K562 (cell line): ENCODE results near the gene TBX19. TPM values are rescaled to one million over a fixed set of nuclear protein-coding genes. Genes with fewer than 3 reads are reported as not detected.

Source experiments
- BRCA1 ChIP-seq, 2 experiments: fragments of 450-650 bp in 1 of 2; sonication (generic) in 1 of 2; formaldehyde crosslinking in 1 of 2; IDR thresholded peaks; 2 replicates each; pipeline versions ENCODE4 v1.5.0 to v1.6.1; 2017 to 2020; ENCODE audit warnings: mild to moderate bottlenecking in 1 of 2, missing genetic modification reagents in 1 of 2
- FOXP1 ChIP-seq: sonication (generic); formaldehyde crosslinking; IDR thresholded peaks from 2 replicates; pipeline ENCODE4 v1.8.0; 2022; ENCODE audit warnings: mild to moderate bottlenecking, missing genetic modification reagents
- SIX5 ChIP-seq, 2 experiments: IDR thresholded peaks; 2 replicates each; pipeline ENCODE4 v1.6.1; 2011; ENCODE audit warnings: low read length in 2 of 2, borderline replicate concordance in 1 of 2, low read depth in 1 of 2, mild to moderate bottlenecking in 1 of 2, moderate library complexity in 1 of 2; ENCODE audit not compliant: insufficient read depth in 1 of 2
- SMARCA5 ChIP-seq: fragments of 450-650 bp; IDR thresholded peaks from 2 replicates; pipeline ENCODE4 v1.6.1; 2016
- SRSF3 ChIP-seq: fragments of 200-400 bp; formaldehyde crosslinking; IDR thresholded peaks from 2 replicates; pipeline ENCODE4 v1.6.1; 2016; ENCODE audit warnings: mild to moderate bottlenecking, low read length, moderate library complexity; ENCODE audit not compliant: insufficient read depth
- TCF3 ChIP-seq: sonication (generic); formaldehyde crosslinking; IDR thresholded peaks from 2 replicates; pipeline ENCODE4 v1.4.0; 2020; ENCODE audit warnings: mild to moderate bottlenecking, missing genetic modification reagents
- VEZF1 ChIP-seq: fragments of 200-800 bp; sonication (Bioruptor generic); IDR thresholded peaks from 2 replicates; pipeline ENCODE4 v1.6.1; 2017; ENCODE audit warnings: missing genetic modification characterization, missing compliant biosample characterization
- ZNF639 ChIP-seq, 2 experiments: fragments of 200-800 bp in 1 of 2; sonication (Bioruptor generic) in 1 of 2; sonication (generic) in 1 of 2; formaldehyde crosslinking in 1 of 2; IDR thresholded peaks in 1 of 2; conservative IDR thresholded peaks in 1 of 2; 2 replicates each; pipeline versions ENCODE4 v1.5.0 to v1.6.1; 2016 to 2020; ENCODE audit warnings: missing compliant biosample characterization in 1 of 2, missing genetic modification characterization in 1 of 2, missing genetic modification reagents in 1 of 2
- ZNF717 ChIP-seq: fragments of 250-450 bp; sonication (Bioruptor Pico); IDR thresholded peaks from 2 replicates; pipeline ENCODE4 v1.5.0; 2021
- polyA plus RNA-seq, 8 experiments: library from polyadenylated mRNA; depleted of rRNA in 4 of 8; stranded (reverse) in 5 of 8; unstranded in 3 of 8; fragments of >200 nt; fragmentation: Nextera tagmentation in 2 of 8; fragmentation: Illumina TruSeq in 1 of 8; extraction: Ambion mirVana in 2 of 8; extraction: Trizol in 1 of 8; gene quantifications; 2 replicates each; pipeline versions ENCODE4 v1.2.1 to v1.2.3, GENCODE V29; 2011 to 2014; ENCODE audit warnings: inconsistent platforms in 1 of 8, missing spikeins in 1 of 8
- total RNA-seq, 7 experiments: library from RNA; depleted of rRNA in 6 of 7; stranded (reverse); fragments of >200 nt in 6 of 7; fragmentation: Illumina TruSeq in 2 of 7; extraction: Trizol in 2 of 7; gene quantifications; 2 replicates each; pipeline versions ENCODE4 v1.2.1 to v1.2.3, GENCODE V29; 2011 to 2021; ENCODE audit warnings: low replicate concordance in 1 of 7
- TF ChIP-seq, protein P1 (sequence below), 2 experiments: fragments of 450-650 bp; formaldehyde crosslinking in 1 of 2; IDR thresholded peaks; 2 replicates each; pipeline versions ENCODE4 v1.4.0 to v1.6.1; 2014 to 2020; ENCODE audit warnings: mild to moderate bottlenecking in 2 of 2, borderline replicate concordance in 1 of 2, low read depth in 1 of 2
- TF ChIP-seq, protein P2 (sequence below): IDR thresholded peaks from 3 replicates; pipeline ENCODE4 v1.6.1; 2011; ENCODE audit warnings: borderline replicate concordance, mild to moderate bottlenecking, moderate library complexity; ENCODE audit not compliant: insufficient read length; ENCODE audit errors: extremely low read depth

The TBX19 gene
- total and polyA plus RNA-seq, 9 of the 15 experiments (the other 6 are each of a cell fraction or from before 2014, with no cell fraction given): 0.32 to 3.1 (median 0.95) TPM

- TF ChIP-seq SRSF3 (no peak), SMARCA5 (no peak), FOXP1 (CRISPR knock-in tag) (no peak), BRCA1 (IDR thresholded peaks at IDR 0.05) (no peak), BRCA1 (CRISPR knock-in tag; IDR thresholded peaks at IDR 0.05) (no peak), ZNF717 (CRISPR knock-in tag) (no peak), TCF3 (CRISPR knock-in tag) (no peak), ZNF639 (CRISPR knock-in tag; conservative IDR thresholded peaks at IDR 0.05 in 1 of 2, IDR thresholded peaks at IDR 0.05 in 1 of 2) (no peak), SIX5 (IDR thresholded peaks at IDR 0.05; ENCODE audit: borderline replicate concordance in 1 of 2, insufficient read depth in 1 of 2, low read depth in 1 of 2, low read length in 2 of 2) (no peak), VEZF1 (0 out of 2 replicates have a peak, but pooled peaks have one; percentile 19)
- TF ChIP-seq, protein P1, sequence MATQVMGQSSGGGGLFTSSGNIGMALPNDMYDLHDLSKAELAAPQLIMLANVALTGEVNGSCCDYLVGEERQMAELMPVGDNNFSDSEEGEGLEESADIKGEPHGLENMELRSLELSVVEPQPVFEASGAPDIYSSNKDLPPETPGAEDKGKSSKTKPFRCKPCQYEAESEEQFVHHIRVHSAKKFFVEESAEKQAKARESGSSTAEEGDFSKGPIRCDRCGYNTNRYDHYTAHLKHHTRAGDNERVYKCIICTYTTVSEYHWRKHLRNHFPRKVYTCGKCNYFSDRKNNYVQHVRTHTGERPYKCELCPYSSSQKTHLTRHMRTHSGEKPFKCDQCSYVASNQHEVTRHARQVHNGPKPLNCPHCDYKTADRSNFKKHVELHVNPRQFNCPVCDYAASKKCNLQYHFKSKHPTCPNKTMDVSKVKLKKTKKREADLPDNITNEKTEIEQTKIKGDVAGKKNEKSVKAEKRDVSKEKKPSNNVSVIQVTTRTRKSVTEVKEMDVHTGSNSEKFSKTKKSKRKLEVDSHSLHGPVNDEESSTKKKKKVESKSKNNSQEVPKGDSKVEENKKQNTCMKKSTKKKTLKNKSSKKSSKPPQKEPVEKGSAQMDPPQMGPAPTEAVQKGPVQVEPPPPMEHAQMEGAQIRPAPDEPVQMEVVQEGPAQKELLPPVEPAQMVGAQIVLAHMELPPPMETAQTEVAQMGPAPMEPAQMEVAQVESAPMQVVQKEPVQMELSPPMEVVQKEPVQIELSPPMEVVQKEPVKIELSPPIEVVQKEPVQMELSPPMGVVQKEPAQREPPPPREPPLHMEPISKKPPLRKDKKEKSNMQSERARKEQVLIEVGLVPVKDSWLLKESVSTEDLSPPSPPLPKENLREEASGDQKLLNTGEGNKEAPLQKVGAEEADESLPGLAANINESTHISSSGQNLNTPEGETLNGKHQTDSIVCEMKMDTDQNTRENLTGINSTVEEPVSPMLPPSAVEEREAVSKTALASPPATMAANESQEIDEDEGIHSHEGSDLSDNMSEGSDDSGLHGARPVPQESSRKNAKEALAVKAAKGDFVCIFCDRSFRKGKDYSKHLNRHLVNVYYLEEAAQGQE (IDR thresholded peaks at IDR 0.05; ENCODE audit: borderline replicate concordance): peak; percentile 71; the same call in 1 of the 2 replicates
- TF ChIP-seq, protein P1 (CRISPR knock-in tag; IDR thresholded peaks at IDR 0.05; ENCODE audit: low read depth): no peak
- TF ChIP-seq, protein P2, sequence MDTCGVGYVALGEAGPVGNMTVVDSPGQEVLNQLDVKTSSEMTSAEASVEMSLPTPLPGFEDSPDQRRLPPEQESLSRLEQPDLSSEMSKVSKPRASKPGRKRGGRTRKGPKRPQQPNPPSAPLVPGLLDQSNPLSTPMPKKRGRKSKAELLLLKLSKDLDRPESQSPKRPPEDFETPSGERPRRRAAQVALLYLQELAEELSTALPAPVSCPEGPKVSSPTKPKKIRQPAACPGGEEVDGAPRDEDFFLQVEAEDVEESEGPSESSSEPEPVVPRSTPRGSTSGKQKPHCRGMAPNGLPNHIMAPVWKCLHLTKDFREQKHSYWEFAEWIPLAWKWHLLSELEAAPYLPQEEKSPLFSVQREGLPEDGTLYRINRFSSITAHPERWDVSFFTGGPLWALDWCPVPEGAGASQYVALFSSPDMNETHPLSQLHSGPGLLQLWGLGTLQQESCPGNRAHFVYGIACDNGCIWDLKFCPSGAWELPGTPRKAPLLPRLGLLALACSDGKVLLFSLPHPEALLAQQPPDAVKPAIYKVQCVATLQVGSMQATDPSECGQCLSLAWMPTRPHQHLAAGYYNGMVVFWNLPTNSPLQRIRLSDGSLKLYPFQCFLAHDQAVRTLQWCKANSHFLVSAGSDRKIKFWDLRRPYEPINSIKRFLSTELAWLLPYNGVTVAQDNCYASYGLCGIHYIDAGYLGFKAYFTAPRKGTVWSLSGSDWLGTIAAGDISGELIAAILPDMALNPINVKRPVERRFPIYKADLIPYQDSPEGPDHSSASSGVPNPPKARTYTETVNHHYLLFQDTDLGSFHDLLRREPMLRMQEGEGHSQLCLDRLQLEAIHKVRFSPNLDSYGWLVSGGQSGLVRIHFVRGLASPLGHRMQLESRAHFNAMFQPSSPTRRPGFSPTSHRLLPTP: no peak
These were observed 45.7 kb upstream of the TBX19 start (continued) for GRCh38 chr1:168234846-168235547.
